Stomach (tissue), 9 donors: ENCODE results near the gene DSC3. TPM values are rescaled to one million over a fixed set of nuclear protein-coding genes. Genes with fewer than 3 reads are reported as not detected.

ENCODE experiments used
- DNase-seq, 2 donors: peaks; one replicate each; pipeline versions ENCODE4 v3.0.0 to v3.0.0-alpha.2; 2013 to 2019
- H3K27ac ChIP-seq, 5 donors: fragments of 200-600 bp in 4 of 5; sonication (generic) in 4 of 5; one replicate each; pipeline ENCODE4 v1.5.1; 2013 to 2019; ENCODE audit warnings: mild to moderate bottlenecking in 1 of 5, moderate library complexity in 1 of 5
- H3K27me3 ChIP-seq, 3 donors: fragments of 200-600 bp; sonication (generic); one replicate each; pipeline ENCODE4 v1.5.1; 2017 to 2019; ENCODE audit warnings: mixed run types in 1 of 3
- H3K36me3 ChIP-seq, 4 donors: fragments of 200-600 bp; sonication (generic); 1 replicate in 3 of 4; 2 replicates in 1 of 4; pipeline ENCODE4 v1.5.1; 2016 to 2019
- H3K4me1 ChIP-seq, 4 donors: fragments of 200-600 bp; sonication (generic); one replicate each; pipeline ENCODE4 v1.5.1; 2016 to 2019
- H3K4me3 ChIP-seq, 4 donors: fragments of 200-600 bp; sonication (generic) in 3 of 4; one replicate each; pipeline ENCODE4 v1.5.1; 2016 to 2019; ENCODE audit warnings: mild to moderate bottlenecking in 1 of 4
- H3K9me3 ChIP-seq, 4 donors: fragments of 200-600 bp; sonication (generic); one replicate each; pipeline ENCODE4 v1.5.1; 2016 to 2019
- EP300 ChIP-seq: sonication (generic); formaldehyde crosslinking; IDR thresholded peaks from one replicate; pipeline ENCODE4 v1.6.1; 2017; ENCODE audit warnings: antibody characterized with exemption
- POLR2A ChIP-seq, 4 donors: fragments of 450-650 bp; IDR thresholded peaks; one replicate each; pipeline ENCODE4 v1.6.1; 2016; ENCODE audit warnings: antibody characterized with exemption in 4 of 4, control low read depth in 2 of 4, mild to moderate bottlenecking in 1 of 4, moderate library complexity in 1 of 4
- POLR2AphosphoS5 ChIP-seq, 3 donors: sonication (generic); formaldehyde crosslinking; IDR thresholded peaks; one replicate each; pipeline ENCODE4 v1.6.1; 2016; ENCODE audit warnings: antibody characterized with exemption in 3 of 3
- WGBS, 5 donors: extraction: QIAGEN DNeasy Blood & Tissue Kit in 3 of 5; methylation state at CpG; one replicate each; pipeline versions ENCODE4 v1.1.5 to v1.1.7; 2013 to 2018; 5-methylcytosine and 5-hydroxymethylcytosine counted together
- intact Hi-C: fragments of 100-400 bp; cut with DNase I; formaldehyde crosslinking; loops from one replicate; pipeline ENCODE4 v1.15.1; 2023; ENCODE audit warnings: low total_unique reads
- polyA plus RNA-seq, 3 donors: library from polyadenylated mRNA; stranded (reverse); fragments of 200-250 nt; gene quantifications; one replicate each; pipeline ENCODE4 v1.2.3, GENCODE V29; 2013
- total RNA-seq, 5 donors: library from RNA; depleted of rRNA; stranded (reverse); fragments of >200 nt; gene quantifications; one replicate each; pipeline versions ENCODE4 v1.1.0 to v1.2.3, GENCODE V29; 2014 to 2016
- TF ChIP-seq, protein P1 (sequence below), 7 experiments: fragments of 450-650 bp in 4 of 7; fragments of 200-600 bp in 3 of 7; sonication (generic) in 3 of 7; IDR thresholded peaks; one replicate each; pipeline ENCODE4 v1.5.1; 2016 to 2019; ENCODE audit warnings: antibody characterized with exemption in 7 of 7, control low read depth in 2 of 7, mild to moderate bottlenecking in 1 of 7
- donor health status: healthy with polysubstance abuse.
- donor health status: Bipolar disorder and iron deficiency.
- donor health status: healthy.

DSC3 gene
- total and polyA plus RNA-seq, 8 donors: 1.2 to 26.6 (median 2.2) TPM; not detected in 5

DNA sequence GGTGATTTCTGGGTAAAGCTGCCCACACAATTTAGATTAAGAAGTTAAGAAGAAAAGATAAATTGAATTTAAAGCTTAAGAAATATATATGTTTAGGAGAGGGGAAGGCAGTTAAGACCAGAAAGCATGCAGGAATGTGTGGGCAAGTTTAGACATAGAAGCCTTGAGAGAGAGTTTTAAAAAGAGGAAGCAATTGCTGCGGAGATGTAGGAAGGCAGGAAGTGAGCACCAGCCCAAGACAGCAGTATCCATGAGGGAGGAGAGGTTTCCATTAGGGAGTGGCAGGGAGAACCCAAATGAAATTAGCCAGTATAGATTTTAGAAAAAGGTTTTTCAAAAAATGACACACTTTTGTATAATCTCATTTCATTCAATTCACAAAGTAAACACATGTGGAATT lies 35.3 kb upstream of the DSC3 start:
- Histone ChIP-seq H3K36me3 (peaks cover 0 to 29% (median 0%) of the 10 kb centered on the region in 4 donors), H3K9me3 (no peaks in the 10 kb centered on the region), H3K27me3 (no peaks in the 10 kb centered on the region), H3K27ac (no peak overlapping the region), H3K4me1 (no peaks in the 10 kb centered on the region), H3K4me3 (no peak overlapping the region)
- WGBS, 5 donors: 59 to 84% (median 68%) methylated on average over 1 of the region's 1 CpG
- DNase-seq: no peak
- intact Hi-C loops: no loop called here
- TF ChIP-seq EP300 (no peak), POLR2A (IDR thresholded peaks at IDR 0.05) (no peak), POLR2AphosphoS5 (IDR thresholded peaks at IDR 0.05) (no peak)
- TF ChIP-seq, protein P1, sequence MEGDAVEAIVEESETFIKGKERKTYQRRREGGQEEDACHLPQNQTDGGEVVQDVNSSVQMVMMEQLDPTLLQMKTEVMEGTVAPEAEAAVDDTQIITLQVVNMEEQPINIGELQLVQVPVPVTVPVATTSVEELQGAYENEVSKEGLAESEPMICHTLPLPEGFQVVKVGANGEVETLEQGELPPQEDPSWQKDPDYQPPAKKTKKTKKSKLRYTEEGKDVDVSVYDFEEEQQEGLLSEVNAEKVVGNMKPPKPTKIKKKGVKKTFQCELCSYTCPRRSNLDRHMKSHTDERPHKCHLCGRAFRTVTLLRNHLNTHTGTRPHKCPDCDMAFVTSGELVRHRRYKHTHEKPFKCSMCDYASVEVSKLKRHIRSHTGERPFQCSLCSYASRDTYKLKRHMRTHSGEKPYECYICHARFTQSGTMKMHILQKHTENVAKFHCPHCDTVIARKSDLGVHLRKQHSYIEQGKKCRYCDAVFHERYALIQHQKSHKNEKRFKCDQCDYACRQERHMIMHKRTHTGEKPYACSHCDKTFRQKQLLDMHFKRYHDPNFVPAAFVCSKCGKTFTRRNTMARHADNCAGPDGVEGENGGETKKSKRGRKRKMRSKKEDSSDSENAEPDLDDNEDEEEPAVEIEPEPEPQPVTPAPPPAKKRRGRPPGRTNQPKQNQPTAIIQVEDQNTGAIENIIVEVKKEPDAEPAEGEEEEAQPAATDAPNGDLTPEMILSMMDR (IDR thresholded peaks at IDR 0.05): no peak

DNA sequence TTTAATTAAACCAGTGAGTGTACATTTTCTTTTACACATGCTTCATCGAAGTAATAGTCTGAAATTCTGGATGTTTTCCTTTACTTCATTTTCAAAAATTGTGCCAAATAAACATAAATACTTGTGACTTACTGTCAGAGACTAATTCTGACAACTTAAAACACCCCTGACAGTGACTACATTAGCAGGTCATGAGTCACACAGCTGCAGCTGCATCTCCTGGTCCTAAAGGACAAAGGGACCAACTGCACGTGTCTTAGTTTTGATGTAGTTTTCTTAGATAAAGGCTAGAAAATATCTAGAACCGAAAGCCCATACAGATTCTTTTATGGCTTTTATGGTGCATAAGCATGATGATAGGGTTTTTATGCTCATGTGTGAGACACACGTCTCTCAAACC lies 29.6 kb upstream of the DSC3 start:
- no peaks in the 10 kb centered on the region for H3K27me3 ChIP-seq
- no peaks in the 10 kb centered on the region for H3K4me1 ChIP-seq
- no peak overlapping the region for H3K27ac ChIP-seq
- intact Hi-C loops: no loop called here
- peaks cover 0 to 40% (median 0%) of the 10 kb centered on the region in 4 donors for H3K36me3 ChIP-seq
- TF ChIP-seq EP300: no peak
- no peak for TF ChIP-seq POLR2AphosphoS5 (IDR thresholded peaks at IDR 0.05)
- TF ChIP-seq, protein P1 (IDR thresholded peaks at IDR 0.05): no peak
- no peaks in the 10 kb centered on the region for H3K9me3 ChIP-seq
- no peak overlapping the region for H3K4me3 ChIP-seq
- whole genome bisulfite sequencing, 5 donors: 80 to 86% (median 84%) methylated on average over 4 of the region's 4 CpGs
- DNase-seq: no peak

- no peak for TF ChIP-seq POLR2A (IDR thresholded peaks at IDR 0.05)
- TF ChIP-seq, protein P1 (IDR thresholded peaks at IDR 0.05): no peak
- Histone ChIP-seq H3K27ac (no peak overlapping the region), H3K36me3 (peaks cover 0 to 40% (median 0%) of the 10 kb centered on the region in 4 donors), H3K27me3 (no peaks in the 10 kb centered on the region), H3K4me1 (no peaks in the 10 kb centered on the region), H3K4me3 (no peak overlapping the region), H3K9me3 (no peaks in the 10 kb centered on the region)
- intact Hi-C loops: no loop called here
- no peak for DNase-seq
- 43 to 59% (median 57%) methylated on average over 3 of the region's 3 CpGs for WGBS, 5 donors
Measured at GRCh38 chr18:31070206-31070605, 27.7 kb upstream of the DSC3 start.

DNA sequence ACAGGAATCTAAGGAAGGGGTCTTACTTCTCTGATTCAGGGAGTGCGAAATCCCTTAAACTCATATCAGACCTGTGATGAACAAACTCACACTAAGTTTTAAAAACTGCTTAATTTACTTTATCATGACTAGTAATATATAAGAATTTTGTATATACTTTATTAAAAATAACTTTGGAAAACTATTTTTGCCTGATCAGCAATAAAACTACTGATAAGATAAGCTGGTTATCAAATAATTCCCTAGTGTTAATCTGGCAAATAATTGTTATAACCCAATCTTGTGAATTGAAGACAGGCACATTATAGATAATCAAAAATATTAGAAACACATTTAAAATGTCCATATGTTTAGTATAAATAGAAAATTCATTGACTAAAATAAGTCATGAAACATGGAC lies 23.7 kb upstream of the DSC3 start:
- intact Hi-C loops: no loop called here
- Histone ChIP-seq H3K9me3 (no peaks in the 10 kb centered on the region), H3K27ac (no peak overlapping the region), H3K27me3 (no peaks in the 10 kb centered on the region), H3K36me3 (peaks cover 0 to 29% (median 0%) of the 10 kb centered on the region in 4 donors), H3K4me3 (no peak overlapping the region), H3K4me1 (no peaks in the 10 kb centered on the region)
- DNase-seq: no peak
- 91 to 95% (median 93%) methylated on average over 1 of the region's 1 CpG for WGBS, 5 donors
- TF ChIP-seq EP300 (no peak), POLR2AphosphoS5 (IDR thresholded peaks at IDR 0.05) (no peak), POLR2A (IDR thresholded peaks at IDR 0.05) (no peak)
- TF ChIP-seq, protein P1 (IDR thresholded peaks at IDR 0.05): no peak
